Iris pigment epithelial cell (primary cell): Measurements from ENCODE around the gene ASCC1.

ENCODE experiments used
- DNase-seq: peaks from one replicate; pipeline ENCODE4 v3.0.0-alpha.2; 2011; ENCODE audit warnings: low read depth

ASCC1 gene

DNA sequence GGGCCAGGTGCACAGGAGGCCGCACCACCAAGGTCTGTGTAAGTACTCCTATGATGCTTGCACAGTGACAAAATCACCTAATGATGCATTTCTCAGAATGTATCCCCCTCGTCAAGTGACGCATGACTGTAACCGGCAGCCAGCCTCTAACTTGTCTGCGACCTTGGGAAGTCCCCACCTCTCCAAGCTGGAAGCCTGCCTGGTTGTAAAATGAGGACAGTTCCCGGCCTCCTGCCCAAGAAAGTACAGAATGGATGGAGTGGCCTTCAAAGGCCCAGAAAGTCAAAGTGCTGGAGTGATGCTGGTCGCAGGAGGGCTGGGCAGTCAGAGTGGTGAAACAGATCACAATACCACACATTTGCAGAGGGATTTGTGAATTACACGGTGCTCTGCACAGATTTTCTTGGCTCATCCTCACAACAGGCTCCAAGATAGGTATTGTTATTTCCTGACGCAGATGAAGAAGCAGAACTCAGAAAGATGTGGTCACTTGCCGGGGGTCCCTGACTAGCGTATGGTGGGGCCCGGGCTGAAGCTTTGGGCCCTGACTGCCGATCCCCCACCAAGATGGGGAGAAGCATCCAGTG lies 150.5 kb downstream of the ASCC1 start:
- peak; percentile 27 for DNase-seq

- no peak for DNase-seq
These were observed 152.2 kb downstream of the ASCC1 start for GRCh38 chr10:72063703-72064391.

DNA sequence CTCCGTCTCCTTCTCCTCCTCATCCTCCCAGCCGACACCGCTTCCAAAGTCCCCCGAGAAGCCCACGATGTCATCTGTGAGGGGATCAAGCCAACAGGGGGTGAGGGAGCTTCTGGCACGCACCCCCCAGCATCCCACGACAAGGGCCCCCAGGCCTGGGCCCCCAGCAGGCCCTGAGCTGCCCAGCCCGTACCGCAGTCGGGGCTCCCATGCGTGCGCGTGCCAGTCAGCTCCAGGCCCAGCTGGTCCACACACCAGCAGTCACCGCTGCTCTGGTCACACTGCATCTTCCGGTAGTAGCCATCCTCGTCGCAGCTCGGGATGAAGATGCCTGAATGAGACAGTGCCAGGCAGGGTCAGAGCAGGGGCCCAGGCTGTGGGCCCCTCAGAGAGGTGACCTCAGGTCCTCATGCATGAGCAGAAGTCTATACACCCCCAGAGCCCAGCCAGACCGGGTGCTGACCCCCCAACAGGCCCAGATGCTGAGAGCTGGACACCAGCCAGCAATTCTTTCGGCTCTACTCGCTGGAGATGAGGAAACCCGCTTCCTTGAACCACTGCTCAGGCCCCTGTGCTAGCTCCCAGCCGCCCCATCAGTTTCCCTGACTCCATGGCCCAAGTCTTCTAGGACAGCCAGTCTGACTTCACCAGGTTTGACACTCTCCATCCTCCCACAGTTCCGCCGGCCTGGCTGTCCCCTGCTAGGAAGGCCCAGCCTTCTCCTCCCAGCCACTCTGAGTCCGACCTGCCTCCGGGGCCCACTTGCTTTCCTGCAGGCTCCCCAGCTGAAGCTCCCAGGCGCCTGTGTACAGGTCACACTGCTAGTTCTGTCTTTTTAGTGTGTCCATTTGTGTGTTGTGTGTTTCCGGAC lies 153.0 kb downstream of the ASCC1 start:
- no peak for DNase-seq

GRCh38 chr10:72062382-72062781 lies 153.7 kb downstream of the ASCC1 start:
- peak; percentile 26 for DNase-seq

- DNase-seq: no peak
These were observed 154.1 kb downstream of the ASCC1 start for GRCh38 chr10:72061930-72062329.

GRCh38 chr10:72061491-72061890 lies 154.6 kb downstream of the ASCC1 start:
- no peak for DNase-seq

- no peak for DNase-seq
These were observed 155.9 kb downstream of the ASCC1 start for GRCh38 chr10:72059843-72060822.

DNA sequence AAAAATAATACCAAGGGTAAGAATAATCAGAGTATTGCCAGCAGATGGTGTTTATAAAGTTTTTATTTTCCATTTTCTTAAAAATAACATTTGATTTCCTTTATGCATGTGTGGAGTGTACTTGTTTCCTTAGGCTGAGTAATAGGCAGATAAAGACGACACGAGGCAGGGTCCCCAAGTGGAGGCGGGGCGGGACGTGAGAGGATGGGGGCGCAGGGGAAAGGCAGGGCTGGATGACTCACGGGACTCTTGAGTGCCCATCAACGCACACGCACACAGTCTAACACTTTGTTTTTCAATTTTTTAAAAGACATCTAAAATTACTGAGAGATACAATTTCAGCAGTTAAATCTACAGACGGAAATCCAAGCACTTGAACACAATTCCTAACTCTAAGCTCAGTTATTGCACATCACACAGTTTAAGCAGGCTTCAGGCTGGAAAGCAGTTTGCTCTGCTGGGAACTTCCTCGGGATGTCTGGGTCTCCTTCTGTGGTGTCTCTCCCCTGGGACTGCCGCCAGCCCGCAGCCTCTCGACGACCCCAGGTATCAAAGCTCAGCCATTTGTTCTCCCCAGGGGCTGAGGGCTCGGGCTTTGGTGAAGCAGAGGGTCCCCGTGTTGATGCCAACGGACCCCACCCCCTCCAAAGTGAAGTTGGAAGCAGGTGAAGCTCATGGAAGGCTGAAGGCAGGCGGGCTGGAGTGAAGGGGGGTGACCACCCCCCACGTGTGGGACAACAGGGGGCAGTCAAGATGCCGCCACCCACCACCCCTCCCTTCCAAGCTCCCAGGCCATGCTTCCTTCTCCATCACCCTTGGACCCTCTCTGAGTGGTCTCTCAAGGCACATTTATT lies 156.9 kb downstream of the ASCC1 start:
- DNase-seq: peak; percentile 14

GRCh38 chr10:72058347-72058898 lies 157.7 kb downstream of the ASCC1 start:
- DNase-seq: no peak

- no peak for DNase-seq
These were observed 158.9 kb downstream of the ASCC1 start for GRCh38 chr10:72056932-72057751.

- DNase-seq: no peak
These were observed 160.0 kb downstream of the ASCC1 start for GRCh38 chr10:72056113-72056512.

- no peak for DNase-seq
These were observed 162.4 kb downstream of the ASCC1 start for GRCh38 chr10:72053690-72054089.

DNA sequence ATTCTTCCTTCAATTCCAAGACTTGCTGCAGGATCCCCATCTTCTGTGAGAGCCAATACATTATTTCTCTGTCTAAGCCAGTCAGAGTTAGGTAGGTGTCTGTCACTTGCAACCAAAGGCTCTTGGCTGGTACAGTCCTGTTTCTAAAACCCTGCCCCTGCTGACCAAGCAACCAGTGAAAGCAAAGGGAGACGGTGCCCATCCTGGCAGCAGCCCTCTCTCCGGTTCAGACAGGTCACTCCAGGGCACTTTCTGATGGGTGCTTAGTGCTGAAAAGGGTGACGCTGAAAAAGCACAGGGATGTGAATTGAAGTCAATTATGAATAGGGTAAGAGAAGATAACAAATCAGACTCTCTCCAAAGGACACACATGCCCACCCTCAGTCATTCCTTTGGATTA lies 165.2 kb downstream of the ASCC1 start:
- DNase-seq: no peak

DNA sequence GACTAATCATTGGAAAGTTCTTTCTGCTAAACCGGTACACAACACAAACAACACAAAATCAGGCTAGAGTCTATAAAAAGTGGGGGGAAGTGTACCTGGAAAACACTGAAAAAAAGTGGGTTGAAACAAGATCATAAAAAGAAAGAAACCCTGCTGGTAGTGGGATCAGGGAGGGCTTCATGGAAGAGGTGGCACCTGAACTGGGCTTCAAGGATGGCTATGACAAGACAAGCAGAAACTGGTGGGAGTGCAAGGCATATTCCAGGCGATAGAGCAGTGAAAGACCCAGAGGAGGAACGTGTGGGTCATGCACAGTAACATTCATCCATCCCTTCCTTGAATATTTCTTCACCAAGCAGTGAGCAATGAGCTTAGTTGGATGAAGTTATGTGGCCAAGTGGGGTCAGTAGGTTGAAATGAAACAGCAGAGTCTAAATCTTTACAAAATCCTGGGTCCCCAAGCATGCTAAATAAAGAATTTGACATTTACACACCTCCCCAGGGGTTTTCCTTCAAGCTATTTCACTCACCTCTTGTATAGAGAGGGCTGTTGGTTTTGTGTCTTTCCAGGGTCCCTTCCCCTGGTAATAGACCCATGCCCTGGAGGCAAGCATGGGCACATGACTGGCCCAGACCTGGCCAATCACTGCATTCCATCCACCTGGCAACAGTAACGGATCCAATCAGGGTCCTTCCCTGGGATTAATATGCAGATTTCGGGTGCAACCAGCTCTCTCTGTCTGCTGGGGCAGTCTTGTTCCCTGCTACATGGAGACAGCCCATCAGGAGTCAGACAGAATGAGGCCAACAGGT lies 165.9 kb downstream of the ASCC1 start:
- peak; percentile 56 for DNase-seq

- no peak for DNase-seq
These were observed 166.6 kb downstream of the ASCC1 start for GRCh38 chr10:72049472-72049871.

GRCh38 chr10:72048450-72049124 lies 167.5 kb downstream of the ASCC1 start:
- peak; percentile 86 for DNase-seq
